Posterior cingulate gyrus (tissue), 11 donors: ENCODE data around the gene IGSF21.
"Not testable (repeated sequence)": the region's sequence is repeated elsewhere in the genome, so short reads cannot be mapped to it uniquely, and the experiment has no call there.

Experiments
- DNase-seq, 10 donors: peaks; one replicate each; pipeline versions ENCODE4 v3.0.0 to v3.0.0-alpha.2; 2020 to 2021; ENCODE audit warnings: mixed read lengths in 3 of 10
- intact Hi-C: fragments of 100-400 bp; cut with DNase I; formaldehyde crosslinking; loops from one replicate; pipeline ENCODE4 v1.15.1; 2023

The IGSF21 gene

DNA sequence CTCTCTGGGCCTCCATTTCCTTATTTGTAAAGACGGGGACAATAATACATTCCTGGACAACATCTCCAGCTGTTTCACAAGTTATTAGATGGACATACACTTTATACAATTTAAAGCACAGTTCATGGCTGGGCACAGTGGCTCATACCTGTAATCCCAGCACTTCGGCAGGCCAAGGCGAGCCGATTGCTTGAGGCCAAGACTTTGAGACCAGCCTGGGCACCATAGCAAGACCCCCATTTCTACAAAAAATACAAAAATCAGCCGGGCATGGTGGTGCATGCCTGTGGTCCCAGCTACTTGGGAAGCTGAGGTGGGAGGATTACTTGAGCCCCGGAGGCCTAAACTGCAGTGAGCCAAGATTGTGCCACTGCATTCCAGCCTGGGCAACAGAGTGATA, 34.1 kb downstream of the IGSF21 start:
- intact Hi-C loops, result no loop called here
- peak in 1 of 10 donors; percentile 50 for DNase-seq

- intact Hi-C loops, result no loop called here
- peak in 4 of 10 donors; percentile 35 to 87 (median 82) for DNase-seq
Observed at GRCh38 chr1:18142471-18142870, 34.9 kb downstream of the IGSF21 start.

DNA sequence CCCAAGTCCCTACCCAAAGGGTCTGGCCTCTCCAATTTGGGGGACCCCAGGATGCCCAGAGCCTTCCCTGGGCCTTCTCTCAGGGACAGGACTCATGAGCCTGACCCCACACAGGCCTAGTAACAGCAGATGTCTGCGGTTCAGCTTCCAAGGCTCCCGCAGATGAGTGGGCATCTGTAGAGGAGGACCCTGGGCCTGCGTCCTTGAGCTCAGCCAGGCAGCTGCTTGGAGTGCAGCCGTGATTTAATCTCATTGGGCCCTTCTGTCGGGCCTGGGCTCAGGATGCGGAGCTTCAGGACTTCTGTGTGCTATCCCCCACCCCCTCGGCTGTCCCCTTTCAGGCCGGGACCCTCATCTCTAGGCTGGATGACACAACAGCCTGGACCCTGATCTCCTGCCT, 35.4 kb downstream of the IGSF21 start:
- intact Hi-C loops, result no loop called here
- peak in 1 of 10 donors; percentile 69 for DNase-seq

GRCh38 chr1:18144062-18144461, 36.5 kb downstream of the IGSF21 start:
- intact Hi-C loops, result no loop called here
- DNase-seq, result peak in 1 of 10 donors; percentile 52

DNA sequence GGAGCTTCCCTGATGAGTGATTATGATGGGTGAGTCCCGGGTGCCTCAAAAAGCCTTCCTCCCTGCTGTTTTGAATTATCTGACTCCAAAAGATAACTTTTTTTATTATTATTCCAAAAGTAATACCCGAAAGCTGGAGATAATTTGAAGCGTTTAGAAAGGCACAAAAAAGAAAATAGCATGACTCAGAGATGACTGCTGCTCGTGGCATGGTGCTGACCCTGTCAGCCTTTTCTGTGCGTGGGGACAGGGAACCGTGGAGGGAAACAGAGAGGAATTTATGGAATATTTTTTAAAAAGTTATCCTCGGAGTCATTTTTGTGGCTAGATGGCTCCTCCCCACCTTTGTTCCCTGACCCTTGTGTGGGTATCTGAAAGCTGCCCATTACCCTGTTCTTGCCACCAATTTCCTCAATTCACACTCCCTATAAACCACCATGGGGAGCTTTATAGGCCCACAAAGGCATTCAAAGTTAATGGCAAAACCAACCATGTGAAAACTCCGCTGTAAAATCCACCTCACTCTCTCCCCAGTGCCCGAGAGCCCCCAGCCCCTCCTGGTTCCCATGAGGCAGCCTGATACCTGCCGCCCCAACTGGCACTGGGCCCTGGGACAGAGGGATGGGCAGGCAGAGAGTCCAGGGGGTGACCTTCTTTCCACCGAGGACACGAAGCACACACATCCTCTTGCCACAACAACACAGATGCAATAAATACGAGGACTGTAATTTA, 37.5 kb downstream of the IGSF21 start:
- intact Hi-C loops, result no loop called here
- peak in 2 of 10 donors; percentile 17 to 76 for DNase-seq

- intact Hi-C loops, result no loop called here
- peak in 2 of 10 donors; percentile 40 to 42 for DNase-seq
Observed at GRCh38 chr1:18145851-18146618, 38.4 kb downstream of the IGSF21 start.

DNA sequence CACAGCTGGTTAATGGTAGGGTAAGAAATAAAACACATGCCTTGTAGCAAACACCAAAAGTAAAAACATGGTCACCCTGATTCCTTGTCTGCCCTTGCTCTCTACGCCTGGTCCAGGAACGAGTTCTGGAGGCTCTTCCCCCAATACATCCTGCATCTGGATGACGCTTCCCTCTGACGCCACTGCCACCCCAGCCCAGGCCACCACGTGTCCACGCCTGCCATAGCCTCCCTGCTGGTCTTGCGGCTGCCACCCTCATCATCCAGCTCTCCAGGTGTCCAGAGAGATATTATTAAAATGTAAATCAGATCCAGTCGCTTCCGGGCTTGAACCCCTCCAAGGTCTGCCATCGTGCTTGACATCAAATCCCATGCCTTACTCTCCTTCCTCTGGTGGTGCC, 39.3 kb downstream of the IGSF21 start:
- intact Hi-C loops, result no loop called here
- peak in 2 of 10 donors; percentile 54 to 57 for DNase-seq

GRCh38 chr1:18147672-18148071, 40.1 kb downstream of the IGSF21 start:
- intact Hi-C loops, result no loop called here
- peak in 1 of 10 donors; percentile 5 for DNase-seq

GRCh38 chr1:18148461-18148860, 40.9 kb downstream of the IGSF21 start:
- DNase-seq, result peak in 2 of 10 donors; percentile 8 to 22
- intact Hi-C loops, result no loop called here

DNA sequence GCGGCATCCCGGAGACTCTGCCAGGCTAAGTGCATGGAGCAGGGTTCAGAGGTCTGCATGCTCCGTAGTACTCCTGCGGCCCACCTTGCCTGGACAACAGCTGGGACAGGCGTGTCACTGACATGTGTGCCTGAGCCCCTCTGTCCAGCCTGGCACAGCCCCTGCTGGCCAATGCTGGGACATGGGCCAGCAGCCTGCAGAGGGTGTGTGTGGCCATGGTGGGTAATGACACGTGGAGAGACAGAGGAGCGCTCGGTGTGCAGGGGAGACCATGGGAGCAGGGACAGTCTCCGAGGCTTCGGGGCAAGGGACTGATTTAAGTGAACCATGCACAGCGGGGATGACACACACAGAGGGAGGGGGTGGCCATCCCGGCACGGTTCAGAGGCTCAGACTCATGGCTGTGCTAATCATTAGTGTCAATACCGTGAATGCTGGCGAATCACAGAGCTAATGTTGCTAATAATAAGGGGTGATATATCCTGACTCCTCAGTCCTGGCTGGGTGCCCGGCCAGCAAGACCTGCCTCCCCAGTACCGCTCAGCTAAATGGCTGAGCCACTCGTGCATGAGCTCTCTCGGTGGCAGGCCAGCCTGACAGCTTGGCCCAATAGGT, 41.5 kb downstream of the IGSF21 start:
- peak in 2 of 10 donors; percentile 75 to 79 for DNase-seq

GRCh38 chr1:18151436-18152122, 44.0 kb downstream of the IGSF21 start:
- DNase-seq, result peak in 1 of 10 donors; percentile 35
- intact Hi-C loops, result no loop called here

More for the DNA sequence above, 41.5 kb downstream of the IGSF21 start:
- intact Hi-C loops, result no loop called here

DNA sequence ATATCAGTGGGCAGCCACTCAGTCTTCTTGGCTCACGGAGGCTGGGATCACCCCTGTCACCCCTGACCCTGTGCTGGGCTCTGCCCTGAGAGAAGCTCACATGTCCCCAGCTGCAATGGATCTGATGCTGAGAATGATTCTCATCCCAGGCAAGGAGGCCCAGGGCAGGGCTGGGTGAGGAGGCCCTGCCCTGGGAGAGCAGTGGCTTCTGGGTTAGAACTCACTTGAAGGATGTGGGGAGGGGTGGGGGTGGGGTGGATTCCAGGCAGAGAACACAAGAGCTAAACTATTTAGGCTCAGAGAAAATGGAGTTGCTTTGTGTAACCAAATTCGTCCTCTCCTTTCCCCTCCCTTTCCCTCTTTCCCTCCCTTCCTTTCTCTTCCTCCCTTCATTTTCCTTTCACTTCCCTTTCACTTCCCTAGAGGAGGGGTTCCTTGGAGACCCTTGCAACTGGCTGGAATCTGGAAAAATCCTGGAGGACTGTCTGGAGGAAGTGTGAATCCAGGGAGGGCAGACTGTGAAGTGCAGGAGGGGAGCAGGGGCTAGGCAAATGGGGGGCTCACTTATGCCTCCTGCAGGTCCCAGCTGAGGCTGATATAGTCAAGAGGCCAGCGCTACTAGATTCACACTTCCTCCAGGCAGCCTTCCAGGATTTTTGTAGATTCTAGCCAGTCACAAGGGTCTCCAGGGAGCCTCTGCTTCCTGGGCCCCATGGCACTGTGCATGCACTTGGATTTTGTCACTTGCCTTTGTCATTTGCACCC, 47.0 kb downstream of the IGSF21 start:
- no peak for DNase-seq
- intact Hi-C loops, result no loop called here

DNA sequence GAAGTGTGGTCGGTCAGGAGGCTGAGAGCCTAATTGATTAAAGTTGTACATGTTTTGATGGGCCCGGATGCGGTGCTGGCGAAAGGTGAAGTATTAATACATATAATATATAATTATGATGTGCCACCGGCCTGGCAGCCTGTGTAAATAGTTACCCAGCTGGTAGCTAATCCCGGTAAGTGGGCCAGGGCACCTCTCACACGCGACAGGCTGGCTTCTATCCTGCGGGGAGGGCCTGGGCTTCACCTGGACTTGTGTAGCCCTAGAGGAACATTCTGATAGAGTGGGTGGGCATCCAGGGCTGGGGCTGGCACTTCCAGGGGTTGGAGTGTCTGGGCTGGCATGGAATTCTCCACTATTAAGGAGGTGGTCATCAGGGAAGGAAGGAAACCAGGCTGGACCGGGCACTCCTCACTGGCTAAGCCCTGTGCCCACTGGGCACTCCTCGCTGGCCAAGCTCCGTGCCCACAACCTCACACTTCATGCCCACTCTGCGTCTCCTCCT, 48.3 kb downstream of the IGSF21 start:
- DNase-seq, result peak in 1 of 10 donors; percentile 67
- intact Hi-C loops, result no loop called here

GRCh38 chr1:18157352-18157751, 49.8 kb downstream of the IGSF21 start:
- no peak for DNase-seq
- intact Hi-C loops, result no loop called here

- DNase-seq, result no peak
- intact Hi-C loops, result no loop called here
Observed at GRCh38 chr1:18157968-18158367, 50.4 kb downstream of the IGSF21 start.

GRCh38 chr1:18158714-18159113, 51.1 kb downstream of the IGSF21 start:
- intact Hi-C loops, result no loop called here

GRCh38 chr1:18160290-18160942, 52.8 kb downstream of the IGSF21 start:
- intact Hi-C loops, result no loop called here
- peak in 3 of 10 donors; percentile 29 to 57 (median 33) for DNase-seq

More at GRCh38 chr1:18158714-18159113, 51.1 kb downstream of the IGSF21 start:
- DNase-seq, result no peak

DNA sequence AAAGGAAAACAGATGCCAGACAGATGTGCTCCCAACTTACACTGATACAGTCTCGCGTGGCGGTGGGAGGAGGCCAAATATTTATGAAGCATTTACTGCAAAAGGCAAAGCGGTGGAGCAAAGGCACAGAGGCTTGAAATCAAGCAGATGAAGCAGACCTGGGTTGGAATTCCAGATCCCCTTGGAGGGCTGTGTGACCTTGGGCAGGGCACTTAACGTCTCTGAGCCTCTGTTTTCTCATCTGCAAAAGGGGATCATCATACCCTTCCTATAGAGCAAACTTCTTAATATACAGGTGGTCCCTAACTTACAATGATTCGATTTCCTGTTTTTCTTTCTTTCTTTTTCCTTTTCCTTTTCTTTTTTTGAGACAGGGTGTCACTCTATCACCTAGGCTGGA, 54.1 kb downstream of the IGSF21 start:
- intact Hi-C loops, result no loop called here
- DNase-seq, result no peak

DNA sequence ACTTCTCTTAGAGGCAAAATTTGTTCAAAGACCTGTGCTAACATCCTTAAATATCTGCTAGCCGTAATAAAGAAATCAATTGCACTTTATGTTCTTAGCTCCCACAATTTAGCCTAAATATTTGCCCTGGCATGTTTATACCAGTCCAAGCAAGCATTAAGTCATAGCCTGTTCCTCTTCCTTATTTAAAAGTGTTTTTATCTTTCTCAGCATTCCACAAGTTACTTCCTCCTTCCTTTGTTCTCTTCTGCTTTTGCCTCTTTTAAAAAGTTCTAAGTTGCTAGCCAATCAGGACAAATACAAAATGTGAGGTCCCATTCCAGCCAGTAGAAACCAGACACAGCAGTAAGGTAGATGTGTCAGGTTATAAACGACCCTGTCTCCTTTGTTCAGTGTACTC, 58.0 kb downstream of the IGSF21 start:
- DNase-seq, intact Hi-C loops: not testable (repeated sequence)
